Mesodermal cell (in vitro differentiated cells): Measurements from ENCODE around the gene CDSN.
A peak's percentile ranks its signal among the peaks of the same experiment; 100 is the strongest.

Source experiments
- H3K27ac ChIP-seq: 2 replicates; pipeline ENCODE4 v1.7.0; 2013; ENCODE audit warnings: mild to moderate bottlenecking, low read depth, low read length, moderate library complexity; ENCODE audit not compliant: severe bottlenecking
- H3K36me3 ChIP-seq: 2 replicates; pipeline ENCODE4 v1.7.1; 2013; ENCODE audit warnings: mild to moderate bottlenecking, low read length, moderate library complexity; ENCODE audit not compliant: control insufficient read depth, insufficient read depth
- H3K4me1 ChIP-seq: one replicate; pipeline ENCODE4 v1.7.1; 2013; ENCODE audit warnings: mild to moderate bottlenecking, low read length; ENCODE audit not compliant: insufficient read depth, control insufficient read depth, poor library complexity, severe bottlenecking
- H3K4me3 ChIP-seq: 2 replicates; pipeline ENCODE4 v1.7.0; 2013; ENCODE audit warnings: low read length, control low read depth, mild to moderate bottlenecking; ENCODE audit not compliant: insufficient read depth, poor library complexity, severe bottlenecking; ENCODE audit errors: extremely low read depth
- H3K9me3 ChIP-seq: 2 replicates; pipeline ENCODE4 v1.7.1; 2013; ENCODE audit warnings: mild to moderate bottlenecking, low read length, moderate library complexity; ENCODE audit not compliant: control insufficient read depth
- WGBS, 2 experiments: methylation state at CpG; one replicate each; pipeline ENCODE4 v1.1.5; 2013; ENCODE audit warnings: missing lambda C conversion rate in 2 of 2; ENCODE audit not compliant: insufficient coverage in 2 of 2; 5-methylcytosine and 5-hydroxymethylcytosine counted together

CDSN gene

DNA sequence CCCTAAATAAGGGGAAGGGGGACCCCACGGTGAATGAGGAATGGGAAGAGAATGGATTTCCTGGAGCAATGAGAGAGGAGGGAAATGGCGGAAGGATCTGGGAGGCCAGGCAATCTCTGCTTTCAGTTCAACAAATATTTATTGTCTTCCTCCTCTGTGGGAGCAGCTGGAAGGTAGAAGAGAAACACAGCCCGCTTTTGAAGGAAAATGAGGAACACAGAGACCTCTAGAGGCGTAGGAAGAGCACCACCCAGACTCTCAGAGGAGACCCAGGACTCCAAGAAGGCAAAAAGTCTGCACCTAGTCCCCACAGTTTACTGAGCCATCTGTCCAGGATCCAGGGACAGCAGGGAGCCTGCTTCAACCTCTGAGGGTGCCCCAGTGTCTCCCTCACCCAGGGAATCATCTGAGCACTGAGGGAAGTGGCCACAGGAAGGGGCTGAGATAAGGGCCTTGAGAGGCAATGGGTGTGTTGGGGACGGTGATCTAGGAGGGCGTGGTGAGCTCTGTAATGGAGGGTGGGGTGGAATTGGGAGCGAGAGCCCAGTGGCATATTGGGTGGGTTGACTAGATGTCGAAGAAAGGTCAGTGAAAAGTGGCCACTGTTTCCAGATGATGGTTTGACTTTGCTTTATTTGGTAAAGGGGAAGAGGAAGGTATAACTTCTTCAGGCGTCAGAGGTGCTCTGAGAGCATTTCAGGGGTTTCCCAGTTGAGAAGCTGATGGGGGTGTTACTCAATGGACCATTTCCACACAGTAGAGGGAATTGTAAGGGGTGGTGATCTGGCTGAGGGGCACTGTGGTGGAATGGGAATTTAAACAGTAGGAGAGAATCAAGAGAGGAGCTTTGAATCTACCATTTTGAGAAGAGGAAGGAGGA, 5.0 kb downstream of the CDSN start:
- Histone ChIP-seq H3K36me3 (no peaks in the 10 kb centered on the region), H3K27ac (peak overlapping the region; percentile 71), H3K4me3 (peak overlapping the region; percentile 12), H3K4me1 (peaks cover 31% of the 10 kb centered on the region), H3K9me3 (no peaks in the 10 kb centered on the region)
- 88 to 93% methylated on average over 6 to 7 of the region's 9 CpGs for WGBS, 2 experiments

DNA sequence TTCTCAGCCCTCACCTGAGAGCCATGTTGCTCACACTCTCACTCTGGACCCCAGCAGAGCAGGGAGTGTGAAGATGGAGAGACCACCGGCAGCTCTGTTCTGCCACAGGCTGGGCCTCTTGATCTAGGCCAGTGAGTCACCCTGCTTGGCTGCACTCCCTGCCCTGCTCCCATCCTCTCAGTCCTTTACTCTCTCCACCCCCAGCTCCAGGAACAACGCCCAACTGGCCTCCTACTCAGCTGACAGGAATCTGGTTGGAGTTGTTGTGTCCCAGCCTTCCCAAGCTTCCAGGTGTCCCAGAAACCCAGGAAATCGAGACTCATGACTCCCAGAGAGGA, 5.7 kb downstream of the CDSN start, which contains the start of gene PSORS1C1:
TSS of gene PSORS1C1 (plus strand) at position 260 of the 338 bp plus-strand sequence. CDS start 14,833 bp downstream, outside the sequence.
- H3K36me3 ChIP-seq, result no peaks in the 10 kb centered on the region
- WGBS, 2 experiments, result 6 to 33% methylated on average over 2 of the region's 3 CpGs
- peak within 1 kb of the TSS; percentile 71 for H3K27ac ChIP-seq
- H3K4me3 ChIP-seq, result peak within 1 kb of the TSS; percentile 12
- peaks cover 31% of the 10 kb centered on the region for H3K4me1 ChIP-seq
- H3K9me3 ChIP-seq, result no peaks in the 10 kb centered on the region

DNA sequence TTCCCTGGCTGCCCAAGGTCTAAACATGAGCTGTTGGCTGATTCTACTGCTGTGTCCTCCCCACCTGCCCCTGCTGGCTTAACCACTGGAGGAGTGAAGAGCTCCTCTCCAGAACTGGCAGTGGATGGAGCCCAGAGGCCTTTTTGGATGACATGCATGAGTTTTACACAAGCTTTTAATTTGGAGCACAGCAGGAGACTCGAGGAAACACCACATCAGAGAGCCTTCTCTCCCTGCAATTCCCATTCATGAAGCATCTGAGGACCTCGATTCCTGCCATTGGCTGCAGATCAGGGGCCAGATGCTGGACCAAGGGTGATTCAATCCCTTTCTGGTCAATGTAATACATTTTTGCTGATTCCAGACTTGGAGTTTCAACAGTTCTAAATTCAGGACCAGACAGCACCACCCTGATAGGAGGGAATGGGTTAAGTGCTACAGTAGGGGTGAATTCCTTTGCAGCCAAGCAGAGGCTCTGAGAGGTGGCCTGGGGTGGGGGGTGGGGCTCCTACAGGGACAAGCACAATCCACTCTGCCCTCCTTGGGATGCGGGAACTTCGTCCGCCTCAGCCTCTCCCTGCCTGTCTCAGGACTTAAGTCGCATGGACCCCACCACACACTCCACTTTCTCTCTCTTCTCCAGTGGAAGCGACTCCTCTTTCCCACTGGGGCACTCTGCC, 6.2 kb downstream of the CDSN start:
- 55 to 56% methylated on average over 5 of the region's 7 CpGs for WGBS, 2 experiments
- H3K4me1 ChIP-seq, result peaks cover 31% of the 10 kb centered on the region
- peak overlapping the region; percentile 71 for H3K27ac ChIP-seq

DNA sequence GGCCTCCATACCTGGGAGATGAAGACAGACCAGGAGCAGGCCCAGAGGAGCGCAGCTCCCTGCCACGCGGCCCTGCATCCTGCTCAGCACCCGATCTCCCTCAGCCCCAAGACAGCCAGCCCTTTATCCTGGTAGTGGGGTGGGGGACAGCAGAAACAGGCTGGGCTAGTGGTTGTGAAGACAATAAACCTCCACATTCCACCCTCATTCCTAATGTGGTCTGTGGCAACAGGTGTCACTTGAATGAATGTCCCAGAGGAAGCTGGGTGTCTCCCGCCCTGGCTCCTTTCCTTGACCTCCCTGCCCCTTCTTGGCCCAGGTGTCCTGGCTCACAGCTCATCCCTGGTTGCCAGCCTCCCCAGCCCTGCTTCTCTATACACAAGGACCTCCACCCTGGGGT, 7.8 kb downstream of the CDSN start, which contains the start of gene C6orf15:
TSS of gene C6orf15 (minus strand) at position 98 of the 400 bp plus-strand sequence. CDS start at position 78, 20 bp downstream.
- no peaks in the 10 kb centered on the region for H3K36me3 ChIP-seq
- no peak within 1 kb of the TSS for H3K27ac ChIP-seq
- WGBS, 2 experiments, result 87 to 100% methylated on average over 2 to 3 of the region's 5 CpGs
- H3K4me3 ChIP-seq, result no peak within 1 kb of the TSS
- H3K9me3 ChIP-seq, result no peaks in the 10 kb centered on the region
- peaks cover 31% of the 10 kb centered on the region for H3K4me1 ChIP-seq

More for the DNA sequence above, 6.2 kb downstream of the CDSN start:
- no peak overlapping the region for H3K4me3 ChIP-seq
- H3K9me3 ChIP-seq, result no peaks in the 10 kb centered on the region
- H3K36me3 ChIP-seq, result no peaks in the 10 kb centered on the region

DNA sequence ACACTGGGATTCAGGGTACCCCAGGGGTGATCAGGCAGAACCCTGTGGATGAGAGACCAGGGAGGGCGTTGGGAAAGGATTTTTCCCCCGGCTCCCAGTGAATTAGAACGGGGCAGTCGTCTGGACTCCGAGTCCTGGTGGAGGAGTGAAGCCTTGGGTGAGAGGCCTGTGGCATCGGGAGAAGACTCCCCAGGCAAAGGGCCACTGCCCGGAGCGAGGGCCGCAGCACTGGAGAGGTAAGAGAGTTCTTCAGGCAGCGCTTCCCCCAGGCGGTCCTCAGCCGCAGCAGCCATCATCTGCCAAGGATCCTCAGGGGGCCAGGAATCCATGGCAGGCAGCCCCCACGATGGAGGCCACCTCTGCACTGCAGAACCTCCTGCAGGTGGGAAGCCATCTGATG, 8.5 kb downstream of the CDSN start:
- WGBS, 2 experiments, result 92% methylated on average over 12 to 13 of the region's 13 CpGs
- H3K4me3 ChIP-seq, result no peak overlapping the region
- H3K4me1 ChIP-seq, result peaks cover 31% of the 10 kb centered on the region
- no peak overlapping the region for H3K27ac ChIP-seq
- H3K9me3 ChIP-seq, result no peaks in the 10 kb centered on the region
- H3K36me3 ChIP-seq, result no peaks in the 10 kb centered on the region

DNA sequence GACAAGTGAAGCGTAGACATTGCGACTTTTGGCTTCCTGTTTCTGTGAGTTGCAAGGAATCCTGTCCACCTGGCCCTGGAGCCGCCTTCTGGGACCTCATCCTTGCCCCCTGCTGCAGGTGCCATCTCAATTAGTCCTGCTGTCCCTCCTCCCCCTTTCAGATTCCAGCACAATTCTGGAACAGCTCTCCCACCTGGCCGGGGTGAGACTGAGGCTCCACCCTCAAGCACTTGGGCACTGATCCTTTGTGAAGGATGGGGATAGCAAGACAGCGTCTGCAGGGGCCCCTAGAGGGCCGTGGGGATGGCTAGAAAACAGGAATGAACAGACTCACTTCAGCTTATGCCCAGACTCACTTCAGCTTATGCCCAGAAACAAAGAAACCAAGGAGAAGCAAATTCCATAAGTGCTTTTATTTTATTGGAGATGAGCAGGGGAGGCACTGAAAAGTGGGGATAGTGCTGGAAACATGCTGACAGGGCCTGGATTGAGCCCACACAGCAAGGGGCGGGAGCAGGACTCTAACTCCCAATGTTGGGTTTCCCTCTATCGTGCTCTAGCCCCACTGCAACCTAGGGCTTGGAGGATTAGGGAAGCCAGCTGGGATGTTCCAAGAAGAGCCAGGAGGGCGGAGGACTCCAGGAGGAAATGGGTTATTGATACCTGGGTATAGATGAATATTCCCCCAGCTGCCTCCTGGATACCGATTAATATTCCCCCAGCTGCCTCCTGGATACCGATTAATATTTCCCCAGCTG, 9.2 kb downstream of the CDSN start:
- whole genome bisulfite sequencing, 2 experiments, result 76 to 80% methylated on average over 5 to 7 of the region's 11 CpGs
- peaks cover 31% of the 10 kb centered on the region for H3K4me1 ChIP-seq
- no peak overlapping the region for H3K27ac ChIP-seq
- no peak overlapping the region for H3K4me3 ChIP-seq
- H3K36me3 ChIP-seq, result no peaks in the 10 kb centered on the region
- no peaks in the 10 kb centered on the region for H3K9me3 ChIP-seq

DNA sequence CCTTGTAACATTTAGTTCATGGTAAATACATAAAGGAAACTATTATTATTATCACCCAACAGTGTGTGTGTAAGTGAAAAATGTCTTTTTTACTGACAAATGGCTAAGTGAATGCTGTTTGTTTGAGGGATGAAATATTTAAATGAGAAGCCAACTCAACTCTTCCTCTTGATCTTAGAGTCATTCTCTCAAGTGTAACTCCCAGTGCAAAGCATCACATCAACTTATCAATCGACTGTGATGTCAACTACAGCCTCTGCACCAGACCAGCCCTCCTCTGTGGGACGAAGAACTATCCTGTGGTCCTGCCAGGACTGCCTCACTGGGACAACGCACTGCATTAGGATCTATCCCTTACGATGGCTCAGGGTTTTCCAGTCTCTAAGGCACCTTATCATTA, 13.2 kb downstream of the CDSN start:
- Histone ChIP-seq H3K27ac (no peak overlapping the region), H3K9me3 (no peaks in the 10 kb centered on the region), H3K36me3 (no peaks in the 10 kb centered on the region), H3K4me1 (no peaks in the 10 kb centered on the region), H3K4me3 (no peak overlapping the region)
- WGBS, 2 experiments, result 74 to 100% methylated on average over 1 to 3 of the region's 4 CpGs

DNA sequence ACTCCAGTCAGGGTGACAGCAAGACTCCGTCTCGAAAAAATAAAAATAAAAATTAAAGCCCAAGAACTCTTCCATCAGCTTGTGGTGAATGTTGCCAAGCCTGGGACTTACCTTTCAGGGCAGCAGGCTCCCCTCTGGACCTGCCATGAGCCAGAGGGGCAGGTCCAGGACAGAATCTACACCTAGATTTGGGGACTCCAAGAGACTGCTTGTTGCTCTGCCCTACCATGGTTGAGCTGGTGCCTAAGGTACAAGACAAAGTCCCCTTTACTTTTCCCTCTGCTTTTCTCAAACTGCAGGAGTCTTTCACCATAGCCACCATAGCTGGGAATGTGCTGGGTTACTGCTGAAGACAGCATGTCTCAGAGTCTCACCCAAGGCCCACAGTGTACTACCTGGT, 17.1 kb downstream of the CDSN start:
- Histone ChIP-seq H3K27ac (no peak overlapping the region), H3K4me3 (no peak overlapping the region), H3K36me3 (no peaks in the 10 kb centered on the region), H3K4me1 (no peaks in the 10 kb centered on the region), H3K9me3 (no peaks in the 10 kb centered on the region)
- WGBS, 2 experiments, result 94% methylated on average over 2 of the region's 2 CpGs; no CpG with 5 or more reads in 1 of the 2 experiments

DNA sequence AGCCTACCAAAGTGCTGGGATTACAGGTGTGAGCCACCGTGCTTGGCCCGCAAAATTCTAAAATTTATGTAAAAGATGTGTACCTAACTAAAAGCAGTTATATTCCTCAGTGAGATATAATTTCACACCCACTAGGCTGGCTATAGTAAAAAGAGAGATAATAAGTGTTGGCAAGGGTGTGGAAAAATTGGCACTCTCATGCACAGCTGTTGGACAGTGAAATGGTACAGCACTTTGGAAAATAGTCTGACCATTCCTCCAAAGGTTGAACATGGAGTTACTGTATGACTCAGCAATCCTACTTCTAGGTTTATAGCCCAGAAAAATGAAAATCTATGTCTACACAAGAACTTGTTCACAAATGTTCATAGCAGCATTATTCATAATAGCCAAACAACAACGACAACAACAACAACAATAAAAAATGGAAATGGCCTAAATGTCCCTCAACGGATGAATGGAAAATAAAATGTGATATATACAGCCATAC, 21.8 kb downstream of the CDSN start:
- no peak overlapping the region for H3K27ac ChIP-seq
- no peaks in the 10 kb centered on the region for H3K36me3 ChIP-seq
- peaks cover 7% of the 10 kb centered on the region for H3K4me1 ChIP-seq
- no CpG with 5 or more reads among the region's 4 CpGs for WGBS, 2 experiments
- no peak overlapping the region for H3K4me3 ChIP-seq
- no peaks in the 10 kb centered on the region for H3K9me3 ChIP-seq

DNA sequence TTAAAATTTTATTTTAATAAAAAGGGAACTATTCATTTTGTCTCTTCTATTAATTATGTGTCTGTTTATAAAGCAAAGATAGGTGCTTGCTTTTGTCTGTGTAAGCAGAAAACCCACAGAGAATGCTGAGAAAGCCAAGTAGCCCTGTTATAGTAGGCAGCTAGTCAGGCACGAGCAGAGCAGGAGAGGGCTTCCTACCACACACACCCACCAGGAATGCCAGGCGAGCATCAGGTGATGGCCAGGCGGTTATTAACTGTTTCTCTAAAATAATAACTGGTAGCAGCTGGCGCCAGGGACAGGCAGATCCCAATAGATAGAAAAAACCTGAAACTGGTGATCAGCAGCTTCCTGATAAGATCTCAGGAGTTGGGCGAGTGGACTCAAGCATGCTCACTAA, 23.6 kb downstream of the CDSN start:
- no peaks in the 10 kb centered on the region for H3K9me3 ChIP-seq
- no peak overlapping the region for H3K4me3 ChIP-seq
- no peak overlapping the region for H3K27ac ChIP-seq
- 95% methylated on average over 4 of the region's 5 CpGs for WGBS, 2 experiments
- H3K36me3 ChIP-seq, result no peaks in the 10 kb centered on the region
- peaks cover 14% of the 10 kb centered on the region for H3K4me1 ChIP-seq
